NCI-H524 (cell line): ENCODE results near the gene TNRC6A.
A peak's percentile ranks its signal among the peaks of the same experiment; 100 is the strongest.
"Not testable (repeated sequence)": the region's sequence is repeated elsewhere in the genome, so short reads cannot be mapped to it uniquely, and the experiment has no call there.

Source experiments
- DNase-seq, 2 experiments: peaks; one replicate each; lab custom pipeline; 2025; lab: John Stamatoyannopoulos, UW

The TNRC6A gene

GRCh38 chr16:24815021-24815420 is 85.6 kb downstream of the TNRC6A start:
- no peak for DNase-seq

- no peak for DNase-seq
These were observed 87.2 kb downstream of the TNRC6A start for GRCh38 chr16:24816688-24817087.

GRCh38 chr16:24819462-24820040 is 90.1 kb downstream of the TNRC6A start:
- DNase-seq, result no peak

- peak; percentile 41 to 65 for DNase-seq
These were observed 91.1 kb downstream of the TNRC6A start for GRCh38 chr16:24820522-24820921.

GRCh38 chr16:24821129-24821528 is 91.7 kb downstream of the TNRC6A start:
- DNase-seq, result peak; percentile 89 to 96

- no peak for DNase-seq
These were observed 93.1 kb downstream of the TNRC6A start for GRCh38 chr16:24822542-24822941.

- no peak for DNase-seq
These were observed 93.5 kb downstream of the TNRC6A start for GRCh38 chr16:24822974-24823373.

GRCh38 chr16:24825696-24826095 is 96.2 kb downstream of the TNRC6A start:
- DNase-seq, result no peak

- DNase-seq, result no peak
These were observed 96.7 kb downstream of the TNRC6A start for GRCh38 chr16:24826096-24826690.

GRCh38 chr16:24826817-24827566 is 97.5 kb downstream of the TNRC6A start:
- DNase-seq, result no peak

- no peak for DNase-seq
These were observed 99.7 kb downstream of the TNRC6A start for GRCh38 chr16:24829153-24829552.

- no peak for DNase-seq
These were observed 103.9 kb downstream of the TNRC6A start for GRCh38 chr16:24833352-24833751.

GRCh38 chr16:24834459-24835335 is 105.2 kb downstream of the TNRC6A start:
- peak; percentile 29 to 76 for DNase-seq

- DNase-seq, result no peak
These were observed 107.4 kb downstream of the TNRC6A start for GRCh38 chr16:24836836-24837235.

- no peak for DNase-seq
These were observed 108.5 kb downstream of the TNRC6A start for GRCh38 chr16:24837969-24838368.

GRCh38 chr16:24838554-24839266 is 109.3 kb downstream of the TNRC6A start:
- DNase-seq, result no peak

- peak in 1 of 2 experiments; percentile 14 for DNase-seq
These were observed 110.0 kb downstream of the TNRC6A start for GRCh38 chr16:24839347-24839972.

GRCh38 chr16:24841291-24841690 is 111.8 kb downstream of the TNRC6A start:
- DNase-seq, result no peak

- DNase-seq, result no peak
These were observed 114.9 kb downstream of the TNRC6A start for GRCh38 chr16:24844101-24845030.

GRCh38 chr16:24845031-24845365 is 115.5 kb downstream of the TNRC6A start:
- not testable (repeated sequence) for DNase-seq
